HG03066 (cell line): ENCODE measurements around the gene SCYGR1.
"Not testable (repeated sequence)": the region's sequence is repeated elsewhere in the genome, so short reads cannot be mapped to it uniquely, and the experiment has no call there.

ENCODE experiments used
- ATAC-seq: cut with Tn5 transposase; IDR thresholded peaks from one replicate; pipeline ENCODE4 v1.9.1; 2021; ENCODE audit warnings: low read depth; ENCODE audit not compliant: unreplicated experiment

The SCYGR1 gene

GRCh38 chr2:227376656-227377396, 10.9 kb downstream of the SCYGR1 start:
- ATAC-seq: no peak

- no peak for ATAC-seq
Observed at GRCh38 chr2:227374158-227374557, 13.6 kb downstream of the SCYGR1 start.

- no peak for ATAC-seq
Observed at GRCh38 chr2:227373389-227373788, 14.4 kb downstream of the SCYGR1 start.

- ATAC-seq: no peak
Observed at GRCh38 chr2:227370791-227371312, 16.9 kb downstream of the SCYGR1 start.

- ATAC-seq: no peak
Observed at GRCh38 chr2:227370092-227370491, 17.7 kb downstream of the SCYGR1 start.

GRCh38 chr2:227368574-227368973, 19.2 kb downstream of the SCYGR1 start:
- ATAC-seq: no peak

GRCh38 chr2:227367427-227367795, 20.3 kb downstream of the SCYGR1 start:
- ATAC-seq: no peak

- no peak for ATAC-seq
Observed at GRCh38 chr2:227366769-227367426, 20.9 kb downstream of the SCYGR1 start.

- ATAC-seq: no peak
Observed at GRCh38 chr2:227365833-227366232, 21.9 kb downstream of the SCYGR1 start.

GRCh38 chr2:227364585-227365263, 23.0 kb downstream of the SCYGR1 start:
- not testable (repeated sequence) for ATAC-seq

GRCh38 chr2:227363756-227364155, 24.0 kb downstream of the SCYGR1 start:
- ATAC-seq: no peak

GRCh38 chr2:227360351-227360750, 27.4 kb downstream of the SCYGR1 start:
- no peak for ATAC-seq

GRCh38 chr2:227351639-227352038, 36.1 kb downstream of the SCYGR1 start:
- ATAC-seq: peak; percentile 55

- ATAC-seq: no peak
Observed at GRCh38 chr2:227349989-227350612, 37.6 kb downstream of the SCYGR1 start.

- ATAC-seq: no peak
Observed at GRCh38 chr2:227348324-227348723, 39.4 kb downstream of the SCYGR1 start.

- no peak for ATAC-seq
Observed at GRCh38 chr2:227347117-227347516, 40.6 kb downstream of the SCYGR1 start.

GRCh38 chr2:227344231-227344630, 43.5 kb downstream of the SCYGR1 start:
- ATAC-seq: no peak

- ATAC-seq: no peak
Observed at GRCh38 chr2:227341553-227341952, 46.2 kb downstream of the SCYGR1 start.

- no peak for ATAC-seq
Observed at GRCh38 chr2:227340106-227340505, 47.6 kb downstream of the SCYGR1 start.

- no peak for ATAC-seq
Observed at GRCh38 chr2:227339098-227339599, 48.6 kb downstream of the SCYGR1 start.
